Common myeloid progenitor, CD34-positive (primary cell): ENCODE measurements around the gene MLLT1.

Experiments
- CTCF ChIA-PET: fragments of 350-600 bp; sonication (Branson Sonifier 250); formaldehyde crosslinking; loops from one replicate; lab custom pipeline; 2021; ENCODE audit warnings: antibody characterized with exemption; lab: Charles Lee
- POLR2A ChIA-PET: fragments of 350-600 bp; sonication (Branson Sonifier 250); formaldehyde crosslinking; loops from one replicate; lab custom pipeline; 2021; ENCODE audit warnings: antibody characterized with exemption; lab: Charles Lee
- DNase-seq, 3 donors: peaks; one replicate each; pipeline versions ENCODE4 v3.0.0 to v3.0.0-alpha.2; 2013
- H3K27ac ChIP-seq, 2 experiments: 1 replicate in 1 of 2; 2 replicates in 1 of 2; pipeline ENCODE4 v1.7.0; 2013; ENCODE audit warnings: inconsistent platforms in 2 of 2, low read length in 2 of 2, mild to moderate bottlenecking in 2 of 2, low read depth in 1 of 2, moderate library complexity in 1 of 2; ENCODE audit not compliant: severe bottlenecking in 2 of 2, insufficient read depth in 1 of 2, poor library complexity in 1 of 2
- H3K27me3 ChIP-seq, 5 experiments: replicated peaks in 2 of 5; 1 replicate in 3 of 5; 2 replicates in 2 of 5; pipeline versions ENCODE4 v1.6.1 to v1.7.0; 2013; ENCODE audit warnings: low read length in 4 of 5, mild to moderate bottlenecking in 2 of 5, moderate library complexity in 2 of 5, inconsistent platforms in 1 of 5; ENCODE audit not compliant: insufficient read depth in 5 of 5, control insufficient read depth in 4 of 5
- H3K36me3 ChIP-seq, 4 experiments: 1 replicate in 2 of 4; 2 replicates in 2 of 4; pipeline versions ENCODE4 v1.6.1 to v1.7.0; 2013; ENCODE audit warnings: low read length in 3 of 4, control low read depth in 1 of 4, mild to moderate bottlenecking in 1 of 4; ENCODE audit not compliant: control insufficient read depth in 4 of 4, insufficient read depth in 4 of 4
- H3K4me1 ChIP-seq, 4 experiments: 1 replicate in 3 of 4; 2 replicates in 1 of 4; pipeline versions ENCODE4 v1.6.1 to v1.7.1; 2013; ENCODE audit warnings: low read length in 3 of 4, mild to moderate bottlenecking in 3 of 4, control low read depth in 1 of 4, inconsistent platforms in 1 of 4, moderate library complexity in 1 of 4; ENCODE audit not compliant: control insufficient read depth in 4 of 4, insufficient read depth in 4 of 4; ENCODE audit errors: control extremely low read depth in 1 of 4
- H3K4me3 ChIP-seq, 7 experiments: 1 replicate in 4 of 7; 2 replicates in 3 of 7; pipeline versions ENCODE4 v1.5.1 to v1.7.0; 2013; ENCODE audit warnings: mild to moderate bottlenecking in 7 of 7, low read length in 6 of 7, moderate library complexity in 6 of 7, inconsistent platforms in 2 of 7, low read depth in 2 of 7, control low read depth in 1 of 7; ENCODE audit not compliant: insufficient read depth in 4 of 7, control insufficient read depth in 1 of 7; ENCODE audit errors: extremely low read depth in 1 of 7
- H3K9me3 ChIP-seq, 5 experiments: 1 replicate in 4 of 5; 2 replicates in 1 of 5; pipeline versions ENCODE4 v1.6.1 to v1.7.1; 2013; ENCODE audit warnings: low read length in 4 of 5, mild to moderate bottlenecking in 2 of 5, inconsistent platforms in 1 of 5, low read depth in 1 of 5, moderate library complexity in 1 of 5; ENCODE audit not compliant: control insufficient read depth in 4 of 5, insufficient read depth in 2 of 5; ENCODE audit errors: control extremely low read depth in 1 of 5
- WGBS: methylation state at CpG from one replicate; pipeline ENCODE4 v1.1.5; 2013; ENCODE audit not compliant: insufficient coverage; 5-methylcytosine and 5-hydroxymethylcytosine counted together

Gene MLLT1

GRCh38 chr19:6272411-6272791 lies 7.4 kb downstream of the MLLT1 start:
- DNase-seq: no peak
- Histone ChIP-seq H3K4me1 (peaks cover 4 to 52% (median 33%) of the 10 kb centered on the region in 4 experiments), H3K27me3 (no peaks in the 10 kb centered on the region), H3K27ac (no peak overlapping the region), H3K9me3 (no peaks in the 10 kb centered on the region), H3K4me3 (no peak overlapping the region), H3K36me3 (peaks cover 7 to 47% (median 28%) of the 10 kb centered on the region in 4 experiments)
- ChIA-PET POLR2A (no interaction called here), CTCF (interaction anchor here (0.7 to 1.8 kb wide), 2 partner anchors 38 to 54 kb away, joined by 3 to 8 read pairs; no protein-coding TSS in a partner anchor)
- WGBS: 98% methylated on average over 11 of the region's 11 CpGs

GRCh38 chr19:6271721-6272410 lies 7.9 kb downstream of the MLLT1 start:
- Histone ChIP-seq H3K4me3 (no peak overlapping the region), H3K4me1 (peaks cover 3 to 47% (median 29%) of the 10 kb centered on the region in 4 experiments), H3K36me3 (peaks cover 7 to 44% (median 29%) of the 10 kb centered on the region in 4 experiments), H3K27ac (no peak overlapping the region), H3K27me3 (no peaks in the 10 kb centered on the region), H3K9me3 (no peaks in the 10 kb centered on the region)
- WGBS: 93% methylated on average over 32 of the region's 35 CpGs
- DNase-seq: no peak
- ChIA-PET CTCF (interaction anchor here (0.7 to 1.8 kb wide), 4 partner anchors 17 to 54 kb away, joined by 3 to 8 read pairs (median 3); no protein-coding TSS in a partner anchor), POLR2A (no interaction called here)

GRCh38 chr19:6271251-6271650 lies 8.5 kb downstream of the MLLT1 start:
- Histone ChIP-seq H3K27me3 (no peaks in the 10 kb centered on the region), H3K4me3 (no peak overlapping the region), H3K27ac (no peak overlapping the region), H3K36me3 (peaks cover 7 to 45% (median 29%) of the 10 kb centered on the region in 4 experiments), H3K4me1 (peaks cover 0 to 40% (median 23%) of the 10 kb centered on the region in 4 experiments), H3K9me3 (no peaks in the 10 kb centered on the region)
- no peak for DNase-seq
- CTCF ChIA-PET: interaction anchor here (1.3 to 1.8 kb wide), 3 partner anchors 17 to 37 kb away, joined by 3 to 8 read pairs (median 3); no protein-coding TSS in a partner anchor
- WGBS: 97% methylated on average over 5 of the region's 9 CpGs
- POLR2A ChIA-PET: no interaction called here

GRCh38 chr19:6270822-6271221 lies 9.0 kb downstream of the MLLT1 start:
- ChIA-PET POLR2A (no interaction called here), CTCF (interaction anchor here (1.3 to 1.8 kb wide), 3 partner anchors 16 to 36 kb away, joined by 3 to 8 read pairs (median 3); no protein-coding TSS in a partner anchor)
- Histone ChIP-seq H3K36me3 (peaks cover 7 to 45% (median 29%) of the 10 kb centered on the region in 4 experiments), H3K27me3 (no peaks in the 10 kb centered on the region), H3K27ac (no peak overlapping the region), H3K4me1 (peaks cover 0 to 36% (median 19%) of the 10 kb centered on the region in 4 experiments), H3K9me3 (no peaks in the 10 kb centered on the region), H3K4me3 (no peak overlapping the region)
- DNase-seq: no peak
- WGBS: 98% methylated on average over 17 of the region's 17 CpGs

GRCh38 chr19:6270076-6270745 lies 9.6 kb downstream of the MLLT1 start:
- H3K4me3 ChIP-seq: no peak overlapping the region
- WGBS: 97% methylated on average over 30 of the region's 31 CpGs
- no peaks in the 10 kb centered on the region for H3K27me3 ChIP-seq
- ChIA-PET CTCF (interaction anchor here (1.3 kb wide), 1 partner anchor 19 kb away, joined by 3 read pairs; no protein-coding TSS in a partner anchor), POLR2A (interaction anchor here (0.8 kb wide), 1 partner anchor 21 kb away, joined by 3 read pairs; no protein-coding TSS in a partner anchor)
- no peaks in the 10 kb centered on the region for H3K9me3 ChIP-seq
- peaks cover 7 to 45% (median 29%) of the 10 kb centered on the region in 4 experiments for H3K36me3 ChIP-seq
- peaks cover 0 to 30% (median 13%) of the 10 kb centered on the region in 4 experiments for H3K4me1 ChIP-seq
- no peak overlapping the region for H3K27ac ChIP-seq
- no peak for DNase-seq

GRCh38 chr19:6269101-6269886 lies 10.5 kb downstream of the MLLT1 start:
- DNase-seq: no peak
- Histone ChIP-seq H3K27me3 (no peaks in the 10 kb centered on the region), H3K4me1 (peaks cover 0 to 21% (median 6%) of the 10 kb centered on the region in 4 experiments), H3K4me3 (no peak overlapping the region), H3K9me3 (no peaks in the 10 kb centered on the region), H3K27ac (no peak overlapping the region), H3K36me3 (peaks cover 7 to 42% (median 29%) of the 10 kb centered on the region in 4 experiments)
- ChIA-PET CTCF (no interaction called here), POLR2A (no interaction called here)
- 91% methylated on average over 29 of the region's 33 CpGs for WGBS
